ENCODE data around the gene RASAL1.

Gene RASAL1

GRCh38 chr12:113099364-113099763, 36.2 kb downstream of the RASAL1 start:
- TF ChIP-seq CTCF (IDR thresholded peaks at IDR 0.05; ENCODE audit: low read depth, low read length): no peak
- TF ChIP-seq EZH2phosphoT487 (IDR thresholded peaks at IDR 0.05; ENCODE audit: low read depth): no peak

GRCh38 chr12:113098441-113099028, 37.0 kb downstream of the RASAL1 start:
- Histone ChIP-seq H3K9ac (ENCODE audit: low read length) (peak overlapping the region; percentile 18; the same call in 1 of the 2 replicates), H3K9me3 (ENCODE audit: insufficient read depth, low read length) (no peaks in the 10 kb centered on the region), H3K4me2 (ENCODE audit: low read length) (peak overlapping the region; percentile 85), H3K79me2 (ENCODE audit: low read length) (no peaks in the 10 kb centered on the region), H4K20me1 (ENCODE audit: insufficient read depth, low read length) (no peaks in the 10 kb centered on the region), H3K4me3 (ENCODE audit: low read length) (peak overlapping the region; percentile 50; the same call in 1 of the 2 replicates), H3K27me3 (ENCODE audit: low read depth, low read length) (no peaks in the 10 kb centered on the region), H3K4me1 (ENCODE audit: low read length) (peaks cover 22% of the 10 kb centered on the region), H2AFZ (ENCODE audit: low read depth, low read length) (peak overlapping the region; percentile 88), H3K36me3 (replicated peaks; ENCODE audit: low read depth, low read length) (no peaks in the 10 kb centered on the region), H3K27ac (ENCODE audit: low read length) (no peak overlapping the region)
- TF ChIP-seq CTCF (IDR thresholded peaks at IDR 0.05; ENCODE audit: low read depth, low read length) (peak; percentile 96), EZH2phosphoT487 (IDR thresholded peaks at IDR 0.05; ENCODE audit: low read depth) (no peak)

More at GRCh38 chr12:113099364-113099763, 36.2 kb downstream of the RASAL1 start:
- Histone ChIP-seq H4K20me1 (ENCODE audit: insufficient read depth, low read length) (no peaks in the 10 kb centered on the region), H2AFZ (ENCODE audit: low read depth, low read length) (no peak overlapping the region), H3K9me3 (ENCODE audit: insufficient read depth, low read length) (no peaks in the 10 kb centered on the region), H3K4me3 (ENCODE audit: low read length) (no peak overlapping the region), H3K79me2 (ENCODE audit: low read length) (no peaks in the 10 kb centered on the region), H3K36me3 (replicated peaks; ENCODE audit: low read depth, low read length) (no peaks in the 10 kb centered on the region), H3K4me1 (ENCODE audit: low read length) (peaks cover 22% of the 10 kb centered on the region), H3K4me2 (ENCODE audit: low read length) (no peak overlapping the region), H3K9ac (ENCODE audit: low read length) (no peak overlapping the region), H3K27me3 (ENCODE audit: low read depth, low read length) (no peaks in the 10 kb centered on the region), H3K27ac (ENCODE audit: low read length) (no peak overlapping the region)

GRCh38 chr12:113097716-113098440, 37.7 kb downstream of the RASAL1 start:
- H3K9ac ChIP-seq (ENCODE audit: low read length): peak overlapping the region; percentile 18; the same call in 1 of the 2 replicates
- H3K79me2 ChIP-seq (ENCODE audit: low read length): no peaks in the 10 kb centered on the region
- TF ChIP-seq EZH2phosphoT487 (IDR thresholded peaks at IDR 0.05; ENCODE audit: low read depth) (no peak), CTCF (IDR thresholded peaks at IDR 0.05; ENCODE audit: low read depth, low read length) (no peak)
- peaks cover 24% of the 10 kb centered on the region for H3K4me1 ChIP-seq (ENCODE audit: low read length)
- no peak overlapping the region for H3K27ac ChIP-seq (ENCODE audit: low read length)
- H4K20me1 ChIP-seq (ENCODE audit: insufficient read depth, low read length): no peaks in the 10 kb centered on the region
- H3K4me2 ChIP-seq (ENCODE audit: low read length): peak overlapping the region; percentile 85
- no peaks in the 10 kb centered on the region for H3K9me3 ChIP-seq (ENCODE audit: insufficient read depth, low read length)
- H2AFZ ChIP-seq (ENCODE audit: low read depth, low read length): peak overlapping the region; percentile 88
- peak overlapping the region; percentile 50; the same call in 1 of the 2 replicates for H3K4me3 ChIP-seq (ENCODE audit: low read length)
- H3K27me3 ChIP-seq (ENCODE audit: low read depth, low read length): no peaks in the 10 kb centered on the region
- H3K36me3 ChIP-seq (replicated peaks; ENCODE audit: low read depth, low read length): no peaks in the 10 kb centered on the region

GRCh38 chr12:113096675-113097461, 38.7 kb downstream of the RASAL1 start:
- H3K9ac ChIP-seq (ENCODE audit: low read length): no peak overlapping the region
- no peak overlapping the region for H3K4me2 ChIP-seq (ENCODE audit: low read length)
- TF ChIP-seq EZH2phosphoT487 (IDR thresholded peaks at IDR 0.05; ENCODE audit: low read depth) (no peak), CTCF (IDR thresholded peaks at IDR 0.05; ENCODE audit: low read depth, low read length) (no peak)
- no peaks in the 10 kb centered on the region for H3K9me3 ChIP-seq (ENCODE audit: insufficient read depth, low read length)
- no peaks in the 10 kb centered on the region for H4K20me1 ChIP-seq (ENCODE audit: insufficient read depth, low read length)
- H3K79me2 ChIP-seq (ENCODE audit: low read length): no peaks in the 10 kb centered on the region
- H3K27ac ChIP-seq (ENCODE audit: low read length): no peak overlapping the region
- peaks cover 34% of the 10 kb centered on the region for H3K4me1 ChIP-seq (ENCODE audit: low read length)
- no peak overlapping the region for H3K4me3 ChIP-seq (ENCODE audit: low read length)
- no peaks in the 10 kb centered on the region for H3K27me3 ChIP-seq (ENCODE audit: low read depth, low read length)
- H2AFZ ChIP-seq (ENCODE audit: low read depth, low read length): no peak overlapping the region
- H3K36me3 ChIP-seq (replicated peaks; ENCODE audit: low read depth, low read length): no peaks in the 10 kb centered on the region
